HL-60 (cell line): ENCODE data around the gene DYRK3.
A peak's percentile ranks its signal among the peaks of the same experiment; 100 is the strongest.

Source experiments
- DNase-seq, 2 experiments: peaks; one replicate each; pipeline ENCODE4 v3.0.0-alpha.2; 2010 to 2020; ENCODE audit warnings: low read depth in 1 of 2, low spot score in 1 of 2
- H3K27ac ChIP-seq: fragments of 250-450 bp; sonication (Bioruptor Pico); replicated peaks from 2 replicates; pipeline ENCODE4 v1.5.1; 2020; ENCODE audit warnings: mild to moderate bottlenecking, moderate library complexity
- H3K27me3 ChIP-seq: fragments of 250-450 bp; sonication (Bioruptor Pico); 2 replicates; pipeline ENCODE4 v1.5.1; 2021; ENCODE audit warnings: mild to moderate bottlenecking, moderate library complexity; ENCODE audit not compliant: insufficient read depth, poor library complexity, severe bottlenecking
- H3K4me3 ChIP-seq: replicated peaks from 2 replicates; pipeline ENCODE4 v1.5.1; 2011; ENCODE audit warnings: mild to moderate bottlenecking, control low read depth, low read length; ENCODE audit not compliant: insufficient read depth
- CTCF ChIP-seq: IDR thresholded peaks from one replicate; pipeline ENCODE4 v1.5.1; 2011; ENCODE audit warnings: low read length, control low read depth, inconsistent platforms; ENCODE audit not compliant: insufficient read depth
- GABPA ChIP-seq: IDR thresholded peaks from 2 replicates; pipeline ENCODE4 v1.6.1; 2012; ENCODE audit warnings: low read depth
- POLR2AphosphoS5 ChIP-seq: IDR thresholded peaks from 2 replicates; pipeline ENCODE4 v1.6.1; 2012; ENCODE audit warnings: low read depth
- REST ChIP-seq: IDR thresholded peaks from 2 replicates; pipeline ENCODE4 v1.6.1; 2012; ENCODE audit warnings: low read depth; ENCODE audit not compliant: insufficient replicate concordance
- SPI1 ChIP-seq: IDR thresholded peaks from 2 replicates; pipeline ENCODE4 v1.6.1; 2012; ENCODE audit warnings: low read depth, mild to moderate bottlenecking, borderline replicate concordance

DYRK3 gene

GRCh38 chr1:206684478-206685333 is 49.4 kb downstream of the DYRK3 start, which contains the start of gene MAPKAPK2:
Gene MAPKAPK2, plus strand, starts transcription at chr1:206684905. Its CDS starts 325 bp downstream, at chr1:206685230.
- Histone ChIP-seq H3K27ac (peak within 1 kb of the TSS; percentile 73), H3K4me3 (peak within 1 kb of the TSS; percentile 78), H3K27me3 (no peaks in the 10 kb centered on the region)
- DNase-seq = peak in 1 of 2 experiments; percentile 55
- no peak for TF ChIP-seq SPI1
- no peak for TF ChIP-seq CTCF
- no peak for TF ChIP-seq POLR2AphosphoS5
- no peak for TF ChIP-seq GABPA
- no peak for TF ChIP-seq REST

- peak overlapping the region; percentile 73 for H3K27ac ChIP-seq
- peak in 1 of 2 experiments; percentile 27 for DNase-seq
- TF ChIP-seq REST = no peak
- no peak for TF ChIP-seq CTCF
- TF ChIP-seq SPI1 = no peak
- TF ChIP-seq POLR2AphosphoS5 = no peak
- TF ChIP-seq GABPA = no peak
- no peaks in the 10 kb centered on the region for H3K27me3 ChIP-seq
- peak overlapping the region; percentile 78 for H3K4me3 ChIP-seq
Observed at GRCh38 chr1:206685334-206685768, 50.0 kb downstream of the DYRK3 start.

- H3K4me3 ChIP-seq = peak overlapping the region; percentile 78
- TF ChIP-seq SPI1 (peak; percentile 66; the same call in 1 of the 2 replicates), REST (no peak), POLR2AphosphoS5 (peak; percentile 11; the same call in 1 of the 2 replicates)
- no peaks in the 10 kb centered on the region for H3K27me3 ChIP-seq
- peak overlapping the region; percentile 73 for H3K27ac ChIP-seq
- peak in 1 of 2 experiments; percentile 92 for DNase-seq
Observed at GRCh38 chr1:206685769-206686477, 50.6 kb downstream of the DYRK3 start.
